ENCODE data around the gene AMER1.
"Not testable (repeated sequence)": the region's sequence is repeated elsewhere in the genome, so short reads cannot be mapped to it uniquely, and the experiment has no call there.

The AMER1 gene

GRCh38 chrX:64205441-64205734, at the start of gene AMER1:
AMER1 (minus strand) TSS chrX:64205708; CDS start chrX:64193286, 12,422 bp downstream.
- Histone ChIP-seq H3K27ac (peak within 1 kb of the TSS; percentile 31), H3K9me3 (no peaks in the 10 kb centered on the region), H3K27me3 (peaks cover 12% of the 10 kb centered on the region), H3K36me3 (no peaks in the 10 kb centered on the region), H3K4me1 (ENCODE audit: control insufficient read depth in 1 of 2, insufficient read depth in 1 of 2, low read depth in 1 of 2, low read length in 1 of 2) (peaks cover 2 to 9% of the 10 kb centered on the region in 2 experiments), H3K4me3 (ENCODE audit: low read depth in 1 of 2, low read length in 1 of 2) (peak within 1 kb of the TSS; percentile 59 to 60)
- no peak for TF ChIP-seq CTCF (IDR thresholded peaks at IDR 0.05)

- H3K9me3 ChIP-seq = no peaks in the 10 kb centered on the region
- TF ChIP-seq CTCF (IDR thresholded peaks at IDR 0.05) = no peak
These were observed 24.8 kb upstream of the AMER1 start, which contains the start of gene ASB12 for GRCh38 chrX:64230123-64230970. ASB12 (minus strand) TSS chrX:64230607; CDS start chrX:64225650, 4,957 bp downstream.

GRCh38 chrX:64229154-64229553, 23.6 kb upstream of the AMER1 start:
- no peaks in the 10 kb centered on the region for H3K36me3 ChIP-seq
- no peaks in the 10 kb centered on the region for H3K27me3 ChIP-seq
- no peaks in the 10 kb centered on the region for H3K4me1 ChIP-seq (ENCODE audit: control insufficient read depth in 1 of 2, insufficient read depth in 1 of 2, low read depth in 1 of 2, low read length in 1 of 2)
- no peak overlapping the region for H3K4me3 ChIP-seq (ENCODE audit: low read depth in 1 of 2, low read length in 1 of 2)
- H3K27ac ChIP-seq = no peak overlapping the region
- H3K9me3 ChIP-seq = no peaks in the 10 kb centered on the region
- TF ChIP-seq CTCF (IDR thresholded peaks at IDR 0.05) = no peak

More at GRCh38 chrX:64230123-64230970, 24.8 kb upstream of the AMER1 start, which contains the start of gene ASB12:
- Histone ChIP-seq H3K27ac (no peak within 1 kb of the TSS), H3K4me3 (ENCODE audit: low read depth in 1 of 2, low read length in 1 of 2) (no peak within 1 kb of the TSS), H3K4me1 (ENCODE audit: control insufficient read depth in 1 of 2, insufficient read depth in 1 of 2, low read depth in 1 of 2, low read length in 1 of 2) (no peaks in the 10 kb centered on the region), H3K27me3 (no peaks in the 10 kb centered on the region), H3K36me3 (no peaks in the 10 kb centered on the region)

- H3K27me3 ChIP-seq = no peaks in the 10 kb centered on the region
- H3K36me3 ChIP-seq = no peaks in the 10 kb centered on the region
- H3K27ac ChIP-seq = no peak overlapping the region
- no peaks in the 10 kb centered on the region for H3K4me1 ChIP-seq (ENCODE audit: control insufficient read depth in 1 of 2, insufficient read depth in 1 of 2, low read depth in 1 of 2, low read length in 1 of 2)
- no peaks in the 10 kb centered on the region for H3K9me3 ChIP-seq
- H3K4me3 ChIP-seq (ENCODE audit: low read depth in 1 of 2, low read length in 1 of 2) = no peak overlapping the region
- no peak for TF ChIP-seq CTCF (IDR thresholded peaks at IDR 0.05)
These were observed 12.5 kb upstream of the AMER1 start for GRCh38 chrX:64218023-64218422.

- not testable (repeated sequence) for H3K4me1 ChIP-seq (ENCODE audit: control insufficient read depth in 1 of 2, insufficient read depth in 1 of 2, low read depth in 1 of 2, low read length in 1 of 2); H3K27me3 ChIP-seq; H3K27ac ChIP-seq; H3K36me3 ChIP-seq; H3K9me3 ChIP-seq; H3K4me3 ChIP-seq (ENCODE audit: low read depth in 1 of 2, low read length in 1 of 2)
These were observed 8.5 kb upstream of the AMER1 start for GRCh38 chrX:64213989-64214388.

GRCh38 chrX:64206556-64207162, 1.2 kb upstream of the AMER1 start:
- Histone ChIP-seq H3K36me3 (no peaks in the 10 kb centered on the region), H3K4me3 (ENCODE audit: low read depth in 1 of 2, low read length in 1 of 2) (no peak overlapping the region), H3K27ac (no peak overlapping the region), H3K27me3 (peaks cover 12% of the 10 kb centered on the region), H3K9me3 (no peaks in the 10 kb centered on the region), H3K4me1 (ENCODE audit: control insufficient read depth in 1 of 2, insufficient read depth in 1 of 2, low read depth in 1 of 2, low read length in 1 of 2) (peaks cover 2 to 9% of the 10 kb centered on the region in 2 experiments)
- no peak for TF ChIP-seq CTCF (IDR thresholded peaks at IDR 0.05)
